HG03442 (cell line): ENCODE data around the gene ELOVL1.
"Not testable (repeated sequence)": the region's sequence is repeated elsewhere in the genome, so short reads cannot be mapped to it uniquely, and the experiment has no call there.

Experiments used
- ATAC-seq: cut with Tn5 transposase; IDR thresholded peaks from one replicate; pipeline ENCODE4 v1.9.1; 2021; ENCODE audit warnings: mild to moderate bottlenecking, moderate library complexity; ENCODE audit not compliant: unreplicated experiment

Gene ELOVL1

DNA sequence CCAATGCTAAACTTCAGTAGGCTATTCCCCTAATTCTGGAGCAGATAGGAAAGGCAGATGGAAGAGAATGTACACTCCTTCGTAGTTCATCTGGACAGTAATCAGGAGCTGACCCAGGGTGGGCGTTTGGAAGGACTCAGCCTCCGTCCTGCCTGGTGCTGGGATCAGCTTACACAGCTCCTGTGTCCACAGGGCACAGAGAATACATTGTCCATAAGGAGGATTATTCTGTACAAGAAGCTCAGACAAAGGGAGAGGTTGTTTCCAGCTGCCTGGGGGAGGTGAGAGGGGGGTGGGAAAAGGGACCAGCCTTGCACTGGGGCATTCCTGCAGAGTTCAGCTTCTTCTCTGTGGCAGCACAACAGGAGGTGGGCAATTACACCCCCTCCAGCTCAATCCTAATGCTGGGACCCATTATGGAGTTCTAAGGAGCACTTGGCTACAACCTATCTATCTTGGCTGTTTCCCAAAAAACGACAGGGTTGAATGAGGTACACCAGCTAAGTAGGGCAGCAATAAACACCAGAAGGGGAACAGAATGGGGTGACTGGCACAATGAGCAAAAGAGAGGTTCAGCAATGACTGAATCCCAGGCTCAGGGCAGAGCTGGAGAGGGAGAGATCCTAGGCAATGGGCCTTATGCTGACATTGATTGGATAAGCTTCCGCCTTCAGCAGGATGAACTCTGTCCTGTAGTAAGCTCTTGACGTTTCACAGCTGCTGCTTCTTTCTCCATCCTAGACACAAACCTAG lies 14.4 kb upstream of the ELOVL1 start:
- no peak for ATAC-seq

DNA sequence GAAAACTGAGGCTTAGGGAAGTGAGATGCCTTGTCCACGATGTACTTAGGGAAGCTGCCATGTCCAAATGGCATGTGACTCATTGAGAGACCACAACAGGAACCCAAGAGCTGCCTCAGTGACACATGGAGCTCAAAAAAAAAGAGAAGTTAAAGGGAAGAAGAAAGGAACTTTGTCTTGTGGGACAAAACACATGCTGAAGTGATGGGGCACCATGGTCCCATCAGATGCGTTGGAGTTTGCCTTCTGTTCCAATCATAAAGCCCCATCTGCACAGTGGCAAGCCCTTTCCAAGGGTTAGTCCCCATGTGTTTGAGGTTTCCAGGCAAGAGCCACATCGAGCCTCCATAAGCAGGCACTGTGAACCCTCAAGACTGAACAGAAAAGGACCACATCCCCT lies 13.8 kb upstream of the ELOVL1 start:
- ATAC-seq = no peak

DNA sequence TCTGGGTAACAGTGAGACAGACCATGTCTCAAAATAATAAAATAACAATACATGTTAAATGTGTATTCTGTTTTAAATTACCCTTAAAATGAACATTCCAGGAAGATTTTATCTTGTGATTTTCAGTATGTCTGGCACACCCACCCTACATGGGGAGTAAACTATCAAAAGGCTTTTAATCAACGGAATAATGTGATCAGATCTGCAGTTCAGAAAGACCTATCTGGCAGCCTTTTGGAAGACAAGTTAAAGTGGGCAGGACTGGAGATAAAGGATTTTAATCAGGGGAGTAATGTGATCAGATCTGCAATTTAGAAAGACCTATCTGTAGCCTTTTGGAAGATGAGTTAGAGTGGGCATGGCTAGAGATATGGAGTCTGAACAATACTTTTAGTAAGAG lies 11.7 kb upstream of the ELOVL1 start:
- no peak for ATAC-seq

DNA sequence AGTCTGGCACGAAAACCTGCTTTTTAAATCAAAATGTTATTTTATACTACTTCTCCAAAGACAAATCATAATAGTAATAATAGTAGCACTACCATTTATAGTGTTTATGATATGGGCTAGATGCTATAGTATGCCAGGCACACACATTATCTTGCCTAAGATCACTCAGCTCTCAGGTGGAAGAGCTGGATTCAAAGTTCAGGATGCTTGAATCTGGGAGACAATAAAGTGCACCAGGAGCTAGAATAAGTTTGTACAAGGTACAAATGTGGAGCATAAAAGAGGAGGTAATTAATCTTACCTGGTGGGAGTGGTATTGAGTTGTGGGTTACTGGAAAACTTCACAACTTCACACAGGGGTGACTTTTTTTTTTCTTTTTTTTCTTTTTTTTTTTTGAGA lies 10.0 kb upstream of the ELOVL1 start:
- ATAC-seq = no peak

DNA sequence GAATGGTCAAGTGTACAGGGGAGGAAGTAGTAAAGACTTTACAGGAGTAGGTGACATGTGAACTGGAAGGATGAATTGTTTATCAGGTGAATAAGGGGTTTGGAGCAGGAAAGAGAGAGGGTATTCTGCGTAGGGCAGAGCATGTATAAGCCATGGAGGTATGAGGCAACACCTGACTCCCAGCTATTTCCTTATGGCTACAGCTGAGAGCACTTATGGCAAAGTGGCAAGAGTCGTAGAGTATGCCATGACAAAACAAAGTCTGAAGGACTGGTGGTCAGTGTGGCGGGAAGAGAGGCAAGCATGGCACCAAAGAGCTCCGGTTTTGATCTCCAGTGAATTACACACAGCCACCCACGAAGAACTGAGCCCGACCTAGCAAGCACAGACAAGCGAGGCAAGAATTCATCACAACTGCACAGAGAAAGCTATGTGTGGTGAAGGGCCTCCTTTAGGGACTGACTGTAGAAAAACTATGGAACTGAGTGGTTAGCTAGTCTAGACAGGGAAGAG lies 9.0 kb upstream of the ELOVL1 start:
- ATAC-seq = no peak

DNA sequence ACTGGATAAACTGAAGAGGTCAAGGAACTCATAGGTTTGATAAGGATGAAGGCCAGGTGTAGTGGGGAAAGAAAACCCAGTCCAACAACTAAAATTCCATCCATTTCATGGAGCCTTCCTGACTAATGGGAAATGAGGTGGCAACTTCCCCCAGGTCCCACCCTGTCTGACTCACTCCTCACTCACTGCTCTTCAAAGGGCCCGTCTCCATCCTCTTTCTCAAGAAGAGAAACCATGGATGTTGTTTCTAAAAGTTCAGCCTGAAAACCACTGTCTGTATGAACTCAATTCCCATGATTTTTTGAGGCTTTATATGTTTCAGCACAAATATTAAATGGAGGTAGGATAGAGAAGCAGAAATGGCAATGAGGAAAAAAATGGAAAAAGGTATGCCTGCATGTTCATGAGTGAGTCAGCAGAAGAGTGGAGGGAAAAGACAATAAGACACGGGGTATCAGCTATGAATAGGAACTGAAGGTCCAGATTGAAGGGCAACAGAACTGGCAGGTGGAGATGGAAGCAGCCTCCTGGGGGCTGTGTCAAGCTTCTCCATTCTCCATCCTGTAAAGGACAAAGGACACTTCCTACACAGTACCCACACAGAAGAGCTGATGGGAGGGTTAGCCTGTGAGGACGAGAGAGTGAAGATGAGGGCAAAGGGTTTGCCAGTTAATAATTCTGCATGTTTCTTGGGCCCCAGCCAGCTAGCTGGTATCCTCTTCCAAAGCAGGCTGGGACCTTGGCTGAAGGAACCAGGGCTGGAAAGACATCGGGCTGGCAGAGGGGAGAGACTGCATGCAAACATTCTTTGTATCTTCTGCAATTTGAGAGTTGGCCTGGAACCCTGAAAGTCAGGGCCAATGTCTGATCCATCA lies 5.5 kb upstream of the ELOVL1 start:
- ATAC-seq = no peak

DNA sequence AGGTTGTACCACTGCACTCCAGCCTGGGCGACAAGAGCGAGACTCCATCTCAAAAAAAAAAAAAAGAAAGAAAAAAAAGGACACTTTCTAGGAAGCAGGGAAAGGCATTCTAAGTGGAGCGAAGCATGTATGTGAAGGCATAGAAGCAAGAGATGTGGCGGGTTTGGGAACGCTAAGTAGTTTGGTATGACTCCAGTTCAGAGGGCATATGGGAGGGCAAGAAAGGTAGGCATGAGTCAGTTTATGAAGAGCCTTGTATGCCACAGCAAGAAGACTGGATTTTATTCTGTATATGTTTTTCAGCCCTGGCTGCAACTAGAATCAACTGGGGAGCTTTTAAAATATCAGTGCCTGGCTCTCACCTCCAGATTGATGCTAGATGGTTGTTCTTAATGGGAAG lies 4.4 kb upstream of the ELOVL1 start:
- ATAC-seq = no peak

DNA sequence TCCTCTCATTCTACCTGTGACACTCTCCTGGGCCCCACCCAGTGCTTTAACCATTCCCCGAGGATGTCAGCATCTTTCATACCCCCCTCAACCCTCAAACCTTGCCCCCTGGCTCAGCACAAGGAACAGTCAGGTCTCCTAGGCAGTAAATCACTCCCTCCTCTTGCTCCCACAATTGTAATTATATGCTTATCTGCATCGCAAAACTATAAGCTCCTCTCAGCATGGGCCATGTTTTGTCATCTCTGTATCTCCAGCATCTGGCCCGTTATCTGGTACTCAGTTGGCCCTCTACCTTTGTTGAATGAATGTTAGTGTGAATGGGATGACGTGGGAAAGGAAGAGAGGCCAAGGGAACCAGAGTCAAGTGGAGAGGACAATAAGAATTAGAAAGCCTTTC lies 2.8 kb upstream of the ELOVL1 start:
- no peak for ATAC-seq

DNA sequence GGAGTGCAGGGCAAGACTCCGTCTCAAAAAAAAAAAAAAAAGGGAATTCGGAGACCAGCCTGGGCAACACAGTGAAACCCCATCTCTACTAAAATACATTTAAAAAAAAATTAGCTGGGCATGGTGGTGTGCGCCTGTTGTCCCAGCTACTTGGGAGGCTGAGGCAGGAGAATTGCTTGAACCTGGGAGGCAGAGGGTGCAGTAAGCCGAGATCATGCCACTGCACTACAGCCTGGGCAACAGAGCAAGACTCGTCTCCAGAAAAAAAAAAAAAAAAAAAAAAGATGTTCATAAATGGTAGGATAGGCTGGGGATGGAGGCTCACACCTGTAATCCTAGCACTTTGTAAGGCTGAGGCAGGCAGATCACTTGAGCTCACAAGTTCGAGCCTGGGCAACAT lies 2.0 kb upstream of the ELOVL1 start:
- not testable (repeated sequence) for ATAC-seq

DNA sequence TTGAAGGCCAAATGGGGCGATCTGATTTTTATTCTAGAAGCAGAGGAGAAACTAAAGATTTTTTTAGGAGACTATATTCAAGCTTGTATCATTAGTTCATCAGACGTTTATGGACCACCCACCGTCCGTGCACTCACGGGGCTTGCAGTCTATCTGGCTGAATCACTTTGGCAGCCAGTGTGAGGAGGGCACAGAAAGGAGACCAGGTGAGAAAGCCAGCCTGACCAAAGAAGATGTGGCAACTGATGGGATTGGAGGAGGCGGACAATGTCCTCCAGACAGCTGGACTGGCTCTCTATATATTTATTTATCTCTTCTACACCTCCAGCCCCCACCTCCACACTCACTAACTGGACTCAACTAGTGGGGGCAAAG lies 822 bp upstream of the ELOVL1 start:
- no peak for ATAC-seq

DNA sequence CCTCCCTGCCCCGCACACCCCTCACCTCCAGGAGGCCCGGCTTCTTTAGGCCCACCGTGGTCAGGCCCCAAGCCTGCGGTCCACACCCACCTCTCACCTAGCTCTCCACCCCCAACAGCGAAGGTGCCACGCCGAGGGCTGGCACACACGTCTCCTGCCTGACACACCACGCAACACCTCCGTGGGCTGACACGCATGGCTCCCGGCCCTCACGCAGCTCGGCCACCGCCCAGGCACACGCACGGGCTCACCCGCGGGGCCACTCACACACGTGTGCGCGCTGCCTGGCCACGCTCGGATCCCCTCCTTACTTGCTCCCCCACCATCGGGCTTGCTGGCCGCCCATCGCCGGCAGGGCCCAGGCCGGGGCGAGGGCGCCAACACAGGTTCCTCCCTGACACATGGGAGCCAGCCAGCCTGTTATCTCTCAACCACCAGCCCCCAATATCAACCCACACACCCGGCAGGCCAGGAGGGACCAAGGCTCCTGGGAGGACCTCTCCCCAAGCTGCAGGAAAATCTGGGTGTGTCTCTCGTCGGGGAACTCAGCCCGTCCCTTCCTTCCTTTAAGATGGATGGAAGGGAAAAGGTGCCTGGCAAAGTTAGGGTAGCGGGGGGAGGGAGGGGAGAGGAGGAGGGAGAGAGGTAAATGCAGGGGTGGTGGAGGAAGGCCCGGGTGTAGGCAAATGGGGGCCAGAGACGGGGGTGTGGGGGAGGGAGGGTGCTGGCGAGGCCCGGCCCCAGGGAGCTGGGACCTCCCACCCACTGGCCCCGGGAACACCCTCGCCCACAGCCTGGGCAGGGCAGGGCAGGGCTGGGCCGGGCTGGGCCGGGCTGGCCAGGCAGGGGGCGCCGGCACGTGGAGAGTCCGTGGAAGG lies 546 bp downstream of the ELOVL1 start:
- ATAC-seq = peak; percentile 40

DNA sequence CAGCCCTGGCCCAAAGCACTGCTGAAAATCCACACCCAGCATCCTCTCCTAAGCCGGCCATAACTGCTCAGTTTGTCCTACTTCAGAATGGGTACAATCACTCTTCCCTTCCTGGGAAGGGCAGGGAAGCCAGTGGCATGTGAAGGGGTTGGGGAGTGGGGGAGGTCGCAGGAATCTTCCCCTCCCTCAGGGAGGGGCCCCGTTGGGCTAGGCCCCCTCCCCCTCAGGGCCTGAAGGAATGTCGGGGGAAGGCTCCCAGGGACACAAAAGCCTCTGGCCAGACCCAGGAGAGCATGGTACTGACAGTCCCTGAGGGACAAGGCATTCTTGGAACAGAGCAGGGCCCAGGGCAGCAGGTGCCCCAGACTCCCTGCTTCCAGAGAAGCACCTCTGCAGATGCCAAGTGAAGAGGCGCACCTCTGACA lies 1.2 kb downstream of the ELOVL1 start:
- ATAC-seq = no peak

DNA sequence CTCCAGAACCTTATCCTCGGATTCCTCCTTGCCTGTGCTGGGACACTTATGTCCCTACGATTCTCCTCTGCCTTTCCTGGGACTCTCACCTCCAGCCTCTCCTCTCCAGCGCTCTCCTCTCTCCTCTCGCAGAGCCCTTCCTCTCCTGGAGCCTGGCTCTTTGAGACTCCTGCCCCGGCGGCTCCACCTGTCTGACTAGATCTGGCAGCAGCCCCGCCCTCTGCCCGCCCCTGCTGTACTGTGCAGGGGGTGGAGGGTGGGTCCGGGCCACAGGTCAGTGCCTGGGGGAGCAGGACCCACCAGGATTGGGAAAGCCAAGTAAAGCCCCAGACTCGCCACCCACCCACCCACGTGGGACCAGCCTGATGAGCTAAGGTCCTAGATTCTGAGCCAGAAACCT lies 1.6 kb downstream of the ELOVL1 start:
- no peak for ATAC-seq

DNA sequence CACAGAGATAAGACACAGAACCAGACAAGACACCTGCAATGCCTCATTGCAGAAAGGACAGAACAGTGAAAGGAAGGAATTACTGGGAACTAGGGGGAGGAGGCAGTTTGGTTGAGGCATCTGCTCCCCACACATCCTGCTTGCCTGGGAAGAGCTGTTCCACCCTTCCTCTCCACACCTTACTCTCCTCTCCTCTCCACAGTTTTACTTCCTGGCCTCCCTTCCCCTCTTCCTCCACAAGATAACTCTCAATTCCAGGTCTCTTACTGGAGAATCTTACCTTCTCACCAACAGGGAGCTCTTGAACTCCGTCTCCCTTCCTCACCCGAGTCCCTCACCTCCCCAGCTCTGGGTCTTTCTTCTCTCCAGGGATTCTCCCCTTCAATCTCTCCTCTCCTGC lies 2.1 kb downstream of the ELOVL1 start:
- ATAC-seq = no peak

DNA sequence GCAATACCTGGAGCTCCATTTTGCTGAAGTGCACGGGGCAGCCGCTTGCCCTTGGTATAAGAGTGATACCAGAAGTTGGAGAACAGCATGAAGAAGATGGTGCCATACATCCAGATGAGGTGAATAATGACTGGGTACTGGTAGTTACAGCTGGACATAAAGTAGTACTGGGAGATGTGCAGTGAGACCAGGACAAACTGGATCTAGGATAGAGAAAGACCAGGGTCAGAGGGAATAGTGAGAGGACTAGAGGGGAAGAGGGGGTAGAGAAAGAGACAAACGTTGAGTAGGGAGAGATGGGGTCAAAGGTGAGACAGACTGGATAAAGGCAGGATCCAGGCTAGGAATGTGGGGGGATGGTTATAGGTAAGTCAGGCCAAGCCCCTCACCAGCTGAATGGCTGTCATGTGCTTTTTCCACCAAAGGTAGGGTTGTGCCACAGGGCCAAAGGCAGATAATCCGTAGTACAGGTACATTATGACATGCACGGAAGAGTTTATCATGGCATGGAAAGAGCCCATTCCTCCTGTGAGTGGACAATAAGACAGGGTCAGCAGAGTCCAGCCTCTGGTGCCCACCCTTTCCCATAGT lies 3.8 kb downstream of the ELOVL1 start:
- no peak for ATAC-seq

DNA sequence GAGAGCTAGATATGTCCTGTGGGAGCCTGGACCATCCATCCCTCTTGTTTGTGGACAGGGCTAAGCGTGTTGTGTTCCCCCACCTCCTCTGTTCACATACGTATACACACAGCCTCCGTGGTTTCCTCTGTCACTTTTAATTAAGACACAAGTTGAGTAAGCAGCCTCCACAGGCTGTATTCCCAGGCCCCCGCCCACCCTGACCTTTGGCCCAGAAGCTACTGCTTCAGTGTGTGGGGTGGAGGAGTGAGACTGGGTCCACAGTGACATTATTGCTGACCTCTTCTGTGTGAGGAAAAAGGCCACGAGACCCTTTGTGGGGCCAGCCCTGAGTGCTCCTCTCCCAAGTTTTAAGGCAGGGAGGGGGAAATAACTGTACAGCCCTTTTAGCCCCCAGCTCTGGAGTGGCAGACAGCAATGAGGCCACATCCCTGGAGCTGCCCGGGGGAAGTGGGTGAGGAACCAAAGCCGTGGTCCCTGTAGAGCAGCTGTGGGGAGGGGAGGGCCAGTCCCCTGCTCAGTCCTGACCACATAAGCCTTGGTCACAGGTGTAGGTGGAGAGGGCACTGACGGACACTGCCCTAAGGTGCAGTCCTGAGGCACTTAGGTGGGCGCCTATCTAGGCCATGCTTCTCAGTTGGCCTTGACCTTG lies 4.4 kb downstream of the ELOVL1 start:
- no peak for ATAC-seq

DNA sequence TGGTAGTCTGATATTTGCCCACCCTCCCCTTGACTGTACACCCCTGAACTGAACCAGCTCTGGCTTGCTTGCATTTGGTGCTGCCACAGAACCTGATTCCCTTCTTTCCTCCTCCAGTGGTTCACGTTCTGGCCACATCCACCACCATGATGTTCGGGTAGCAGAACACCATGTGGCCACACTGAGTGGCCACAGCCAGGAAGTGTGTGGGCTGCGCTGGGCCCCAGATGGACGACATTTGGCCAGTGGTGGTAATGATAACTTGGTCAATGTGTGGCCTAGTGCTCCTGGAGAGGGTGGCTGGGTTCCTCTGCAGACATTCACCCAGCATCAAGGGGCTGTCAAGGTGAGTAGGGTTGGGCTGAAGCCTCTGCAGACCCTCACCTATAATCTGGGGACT lies 7.2 kb downstream of the ELOVL1 start:
- no peak for ATAC-seq

DNA sequence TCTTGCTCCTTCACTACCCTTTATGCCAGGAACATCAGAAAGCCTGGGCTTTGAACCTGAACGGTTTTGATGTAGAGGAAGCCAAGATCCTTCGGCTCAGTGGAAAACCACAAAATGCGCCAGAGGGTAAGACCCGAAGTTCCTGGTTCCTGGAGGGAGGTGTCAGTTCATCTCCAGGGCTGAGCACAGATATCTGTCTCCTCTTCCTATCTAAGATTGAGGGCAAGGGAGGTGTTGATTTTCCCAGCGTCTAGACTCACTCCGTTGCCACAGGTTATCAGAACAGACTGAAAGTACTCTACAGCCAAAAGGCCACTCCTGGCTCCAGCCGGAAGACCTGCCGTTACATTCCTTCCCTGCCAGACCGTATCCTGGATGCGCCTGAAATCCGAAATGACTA lies 8.1 kb downstream of the ELOVL1 start:
- no peak for ATAC-seq

DNA sequence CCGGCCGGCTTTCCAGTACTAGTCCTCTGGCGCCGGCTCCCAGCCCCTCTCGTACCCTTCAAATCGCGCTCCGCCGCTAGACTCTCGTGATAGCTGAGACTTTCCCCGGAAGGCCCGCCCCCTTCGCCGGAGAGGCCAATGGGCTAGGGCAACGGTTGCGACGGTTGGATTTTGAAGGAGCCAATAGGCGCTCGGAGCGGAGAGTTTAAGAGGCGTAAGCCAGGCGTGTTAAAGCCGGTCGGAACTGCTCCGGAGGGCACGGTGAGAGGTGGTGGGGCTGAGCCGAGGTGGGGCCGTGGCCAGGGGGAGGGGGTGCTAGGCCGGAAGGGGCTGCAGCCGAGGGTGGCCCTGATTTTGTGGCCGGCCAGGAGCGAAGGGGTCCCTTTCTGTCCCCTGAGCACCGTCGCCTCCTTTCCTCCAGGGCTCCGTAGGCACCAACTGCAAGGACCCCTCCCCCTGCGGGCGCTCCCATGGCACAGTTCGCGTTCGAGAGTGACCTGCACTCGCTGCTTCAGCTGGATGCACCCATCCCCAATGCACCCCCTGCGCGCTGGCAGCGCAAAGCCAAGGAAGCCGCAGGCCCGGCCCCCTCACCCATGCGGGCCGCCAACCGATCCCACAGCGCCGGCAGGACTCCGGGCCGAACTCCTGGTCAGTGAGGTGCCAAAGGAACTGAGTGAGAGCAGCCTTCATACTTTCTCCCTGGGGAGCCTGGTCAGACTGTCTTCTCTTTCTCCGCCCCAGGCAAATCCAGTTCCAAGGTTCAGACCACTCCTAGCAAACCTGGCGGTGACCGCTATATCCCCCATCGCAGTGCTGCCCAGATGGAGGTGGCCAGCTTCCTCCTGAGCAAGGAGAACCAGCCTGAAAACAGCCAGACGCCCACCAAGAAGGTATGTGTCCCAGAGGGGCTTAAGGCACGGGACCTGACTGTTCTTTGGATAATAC lies 8.8 kb downstream of the ELOVL1 start, which contains the start of gene CDC20:
TSS of gene CDC20 (plus strand) at position 236 of the 948 bp plus-strand sequence. CDS start at position 471, 235 bp downstream.
- ATAC-seq = peak; percentile 91
